GM12878 (cell line): ENCODE data around the gene GARIN5B. TPM values are rescaled to one million over a fixed set of nuclear protein-coding genes. Genes with fewer than 3 reads are reported as not detected.

ENCODE experiments used
- ATAC-seq: fragments of 200-7000 bp; cut with Tn5 transposase; 3 replicates; pipeline ENCODE4 v1.9.1; 2020; ENCODE audit warnings: mild to moderate bottlenecking, moderate library complexity
- BruUV-seq: library from RNA; stranded (reverse); fragments of 400-500 nt; replicated peaks from 2 replicates; lab custom pipeline; 2021; lab: Mats Ljungman, UMichigan
- CTCF ChIA-PET: fragments of 300-600 bp; sonication (Branson Sonifier 250); formaldehyde crosslinking; extraction: SDS; loops from one replicate; lab custom pipeline; 2021; ENCODE audit warnings: inconsistent platforms; lab: Yijun Ruan, JAX
- POLR2A ChIA-PET: fragments of 350-600 bp; formaldehyde crosslinking; extraction: SDS; loops from one replicate; lab custom pipeline; 2021; ENCODE audit warnings: inconsistent platforms; lab: Charles Lee
- RAD21 ChIA-PET: fragments of 300-600 bp; sonication (Branson Sonifier 250); formaldehyde crosslinking; loops from one replicate; lab custom pipeline; 2023; ENCODE audit warnings: antibody characterized with exemption; ENCODE audit not compliant: unreplicated experiment; lab: Charles Lee
- SMC1A ChIA-PET: fragments of 300-600 bp; sonication (Branson Sonifier 250); formaldehyde crosslinking; loops from one replicate; lab custom pipeline; 2023; ENCODE audit not compliant: unreplicated experiment, uncharacterized antibody; lab: Charles Lee
- DNase-seq: peaks from one replicate; pipeline ENCODE4 v3.0.0-alpha.2; 2011; ENCODE audit warnings: low read depth, low spot score
- FAIRE-seq: peaks from 3 replicates; lab custom pipeline; 2011; peaks lifted over from hg19 to GRCh38; lab: Jason Lieb, UNC
- H2AFZ ChIP-seq: 2 replicates; pipeline ENCODE4 v1.6.0; 2011; ENCODE audit warnings: low read depth, low read length, control low read depth; ENCODE audit not compliant: control insufficient read depth
- H3K27ac ChIP-seq: 2 replicates; pipeline ENCODE4 v1.5.1; 2011; ENCODE audit warnings: control low read depth; ENCODE audit not compliant: control insufficient read depth, insufficient read depth
- H3K27me3 ChIP-seq, 2 experiments: replicated peaks in 1 of 2; 2 replicates each; pipeline versions ENCODE4 v1.6.0 to v1.6.1; 2011; ENCODE audit warnings: low read length in 1 of 2; ENCODE audit not compliant: control insufficient read depth in 2 of 2, insufficient read depth in 2 of 2
- H3K36me3 ChIP-seq, 2 experiments: 2 replicates each; pipeline ENCODE4 v1.5.1; 2011; ENCODE audit warnings: low read length in 1 of 2; ENCODE audit not compliant: control insufficient read depth in 2 of 2, insufficient read depth in 2 of 2
- H3K4me1 ChIP-seq: 2 replicates; pipeline ENCODE4 v1.6.1; 2011; ENCODE audit warnings: mild to moderate bottlenecking, low read length, moderate library complexity, mixed read lengths; ENCODE audit not compliant: control insufficient read depth, insufficient read depth
- H3K4me2 ChIP-seq: 2 replicates; pipeline ENCODE4 v1.6.0; 2011; ENCODE audit warnings: control low read depth; ENCODE audit not compliant: control insufficient read depth, insufficient read depth
- H3K4me3 ChIP-seq: fragments of 200-600 bp; sonication (generic); 2 replicates; pipeline ENCODE4 v1.5.1; 2016
- H3K79me2 ChIP-seq: 2 replicates; pipeline ENCODE4 v1.6.0; 2011; ENCODE audit warnings: low read length; ENCODE audit not compliant: control insufficient read depth, insufficient read depth
- H3K9ac ChIP-seq: 2 replicates; pipeline ENCODE4 v1.8.0; 2011; ENCODE audit warnings: low read length, control low read depth, mixed read lengths; ENCODE audit not compliant: control insufficient read depth, insufficient read depth
- H3K9me3 ChIP-seq: replicated peaks from 3 replicates; pipeline ENCODE4 v1.5.1; 2011; ENCODE audit warnings: mild to moderate bottlenecking, low read length; ENCODE audit not compliant: control insufficient read depth, insufficient read depth
- H4K20me1 ChIP-seq: 2 replicates; pipeline ENCODE4 v1.6.0; 2011; ENCODE audit not compliant: control insufficient read depth, insufficient read depth
- CBFB ChIP-seq: IDR thresholded peaks from 2 replicates; pipeline ENCODE4 v1.6.1; 2016; ENCODE audit warnings: antibody characterized with exemption, low read depth
- CBX3 ChIP-seq: fragments of 200-600 bp; sonication (generic); IDR thresholded peaks from 2 replicates; pipeline ENCODE4 v1.6.1; 2016; ENCODE audit warnings: low read depth, borderline replicate concordance
- FOXM1 ChIP-seq: IDR thresholded peaks from 2 replicates; pipeline ENCODE4 v1.6.1; 2012; ENCODE audit warnings: low read depth, mild to moderate bottlenecking, inconsistent platforms, low read length, moderate library complexity
- HDAC6 ChIP-seq: fragments of 200-600 bp; sonication (generic); IDR thresholded peaks from one replicate; pipeline ENCODE4 v1.8.0; 2017; ENCODE audit warnings: antibody characterized with exemption; ENCODE audit not compliant: unreplicated experiment
- JUNB ChIP-seq: IDR thresholded peaks from 2 replicates; pipeline ENCODE4 v1.6.1; 2016; ENCODE audit warnings: antibody characterized with exemption, mild to moderate bottlenecking
- KDM1A ChIP-seq: fragments of 200-600 bp; sonication (generic); IDR thresholded peaks from 2 replicates; pipeline ENCODE4 v1.6.1; 2016; ENCODE audit warnings: borderline replicate concordance
- NFIC ChIP-seq: IDR thresholded peaks from 2 replicates; pipeline ENCODE4 v1.6.1; 2012; ENCODE audit warnings: low read depth, mild to moderate bottlenecking, inconsistent platforms, low read length, moderate library complexity
- NRF1 ChIP-seq: conservative IDR thresholded peaks from 2 replicates; pipeline ENCODE4 v1.6.1; 2011; ENCODE audit warnings: mild to moderate bottlenecking, low read depth, low read length, improper control_type of control experiment
- SIX5 ChIP-seq: IDR thresholded peaks from 2 replicates; pipeline ENCODE4 v1.6.1; 2011; ENCODE audit warnings: mild to moderate bottlenecking, low read depth, low read length, moderate library complexity; ENCODE audit not compliant: severe bottlenecking
- SMAD1 ChIP-seq: fragments of 450-650 bp; IDR thresholded peaks from 2 replicates; pipeline ENCODE4 v1.6.1; 2018; ENCODE audit warnings: mild to moderate bottlenecking, low read depth; ENCODE audit not compliant: partially characterized antibody
- TBL1XR1 ChIP-seq: IDR thresholded peaks from 2 replicates; pipeline ENCODE4 v1.6.1; 2012; ENCODE audit warnings: low read depth, low read length, improper control_type of control experiment
- TCF3 ChIP-seq: IDR thresholded peaks from 2 replicates; pipeline ENCODE4 v1.6.1; 2012; ENCODE audit warnings: low read depth, mild to moderate bottlenecking, low read length, borderline replicate concordance; ENCODE audit not compliant: insufficient read depth
- WGBS: methylation state at CpG from one replicate; pipeline ENCODE4 v1.1.6; 2016; ENCODE audit warnings: low lambda C conversion rate; ENCODE audit not compliant: insufficient replicate concordance, insufficient coverage; ENCODE audit errors: missing lambda C conversion rate; 5-methylcytosine and 5-hydroxymethylcytosine counted together
- in situ Hi-C: fragments of 300-500 bp; cut with MboI; formaldehyde crosslinking; loops from 9 replicates; pipeline ENCODE4 v1.14.3; 2018; ENCODE audit warnings: mixed read lengths
- intact Hi-C: fragments of 100-400 bp; cut with micrococcal nuclease; formaldehyde crosslinking; loops from one replicate; pipeline ENCODE4 v1.14.2; 2022; ENCODE audit not compliant: unreplicated experiment
- polyA plus RNA-seq, 11 experiments: library from polyadenylated mRNA; depleted of rRNA in 4 of 11; unstranded in 6 of 11; stranded (reverse) in 5 of 11; fragments of >200 nt; fragmentation: Nextera tagmentation in 4 of 11; fragmentation: Illumina TruSeq in 1 of 11; extraction: Ambion mirVana in 4 of 11; extraction: Trizol in 1 of 11; gene quantifications; 1 replicate in 1 of 11; 2 replicates in 10 of 11; pipeline versions ENCODE4 v1.2.1 to v1.2.3, GENCODE V29; 2011 to 2016; ENCODE audit warnings: inconsistent platforms in 2 of 11, missing spikeins in 2 of 11, low read depth in 1 of 11
- total RNA-seq, 4 experiments: library from RNA; depleted of rRNA in 3 of 4; stranded (reverse); fragments of >200 nt in 3 of 4; fragmentation: Illumina TruSeq in 1 of 4; extraction: Trizol in 1 of 4; gene quantifications; 2 replicates each; pipeline versions ENCODE4 v1.2.1 to v1.2.3, GENCODE V29; 2013 to 2021

Gene GARIN5B
- total and polyA plus RNA-seq, 10 of the 15 experiments (the other 5 are each of a cell fraction or from before 2014, with no cell fraction given): not detected

GRCh38 chr19:55347442-55348009 is 15.5 kb downstream of the GARIN5B start:
- Histone ChIP-seq H3K4me2 (no peak overlapping the region), H3K9me3 (no peaks in the 10 kb centered on the region), H3K4me1 (no peaks in the 10 kb centered on the region), H4K20me1 (no peaks in the 10 kb centered on the region; the same call in 1 of the 2 replicates), H3K27ac (no peak overlapping the region), H3K79me2 (no peaks in the 10 kb centered on the region), H3K27me3 (no peaks in the 10 kb centered on the region; a peak in 1 of 4 replicates), H2AFZ (no peak overlapping the region), H3K36me3 (no peaks in the 10 kb centered on the region; a peak in 1 of 4 replicates), H3K9ac (no peak overlapping the region), H3K4me3 (no peak overlapping the region)
- intact Hi-C loops: no loop called here
- no peak for DNase-seq
- ChIA-PET POLR2A (interaction anchor here (0.5 to 1.4 kb wide), 2 partner anchors 8 to 1976 kb away, joined by 3 to 4 read pairs; partner anchors contain the start of gene KMT5C), RAD21 (no interaction called here), SMC1A (no interaction called here), CTCF (interaction anchor here (0.7 kb wide), 1 partner anchor 46 kb away, joined by 3 read pairs; no protein-coding TSS in a partner anchor)
- in situ Hi-C loops: no loop called here
- 56% methylated on average over 10 of the region's 10 CpGs for WGBS
- ATAC-seq: no peak
- FAIRE-seq: no peak
- TF ChIP-seq CBX3 (no peak), JUNB (no peak), CBFB (no peak), HDAC6 (no peak), KDM1A (no peak), NRF1 (no peak), TCF3 (no peak), SMAD1 (no peak), SIX5 (no peak), FOXM1 (no peak), TBL1XR1 (no peak), NFIC (no peak)
- BruUV-seq: no TSS peak
